HEK293 (cell line): ENCODE measurements around the gene ANTXR1.

Source experiments
- PRDM1 ChIP-seq: fragments of 450-650 bp; formaldehyde crosslinking; IDR thresholded peaks from 2 replicates; pipeline ENCODE4; 2016; ENCODE audit warnings: missing biosample characterization, missing genetic modification characterization
- SETDB1 ChIP-seq: IDR thresholded peaks from one replicate; pipeline ENCODE4 v1.6.1; 2017; ENCODE audit warnings: mild to moderate bottlenecking, low read length, moderate library complexity, mixed read lengths; ENCODE audit not compliant: insufficient read length
- ZBTB21 ChIP-seq: fragments of 450-650 bp; formaldehyde crosslinking; IDR thresholded peaks from 2 replicates; pipeline ENCODE4 v1.5.1; 2017; ENCODE audit warnings: missing biosample characterization, missing genetic modification characterization
- ZBTB49 ChIP-seq: fragments of 450-650 bp; formaldehyde crosslinking; IDR thresholded peaks from 2 replicates; pipeline ENCODE4 v1.5.1; 2016; ENCODE audit warnings: missing biosample characterization, missing genetic modification characterization, low read depth
- ZFP41 ChIP-seq: fragments of 450-650 bp; formaldehyde crosslinking; IDR thresholded peaks from 2 replicates; pipeline ENCODE4 v1.5.1; 2016; ENCODE audit warnings: missing biosample characterization, missing genetic modification characterization, borderline replicate concordance
- ZNF148 ChIP-seq: fragments of 450-650 bp; formaldehyde crosslinking; IDR thresholded peaks from 2 replicates; pipeline ENCODE4 v1.5.0; 2017; ENCODE audit warnings: missing biosample characterization, missing genetic modification characterization, borderline replicate concordance
- ZNF24 ChIP-seq: fragments of 450-650 bp; formaldehyde crosslinking; IDR thresholded peaks from 2 replicates; pipeline ENCODE4 v1.5.1; 2016; ENCODE audit warnings: missing biosample characterization, missing genetic modification characterization
- ZNF501 ChIP-seq: fragments of 450-650 bp; formaldehyde crosslinking; IDR thresholded peaks from 2 replicates; pipeline ENCODE4 v1.5.1; 2016; ENCODE audit warnings: missing biosample characterization, missing genetic modification characterization
- ZNF548 ChIP-seq: fragments of 450-650 bp; formaldehyde crosslinking; IDR thresholded peaks from 2 replicates; pipeline ENCODE4 v1.5.1; 2016; ENCODE audit warnings: missing biosample characterization, missing genetic modification characterization
- ZNF843 ChIP-seq: fragments of 450-650 bp; formaldehyde crosslinking; IDR thresholded peaks from 2 replicates; pipeline ENCODE4 v1.5.1; 2016; ENCODE audit warnings: missing biosample characterization, missing genetic modification characterization
- TF ChIP-seq, protein P1 (sequence below): fragments of 450-650 bp; formaldehyde crosslinking; IDR thresholded peaks from 2 replicates; pipeline ENCODE4 v1.5.1; 2016; ENCODE audit warnings: missing biosample characterization, missing genetic modification characterization
- TF ChIP-seq, protein P2 (sequence below): fragments of 450-650 bp; formaldehyde crosslinking; IDR thresholded peaks from 2 replicates; pipeline ENCODE4; 2016; ENCODE audit warnings: missing biosample characterization, missing genetic modification characterization
- TF ChIP-seq, protein P3 (sequence below): sonication (generic); formaldehyde crosslinking; IDR thresholded peaks from 2 replicates; pipeline ENCODE4 v1.8.1; 2022; ENCODE audit warnings: mild to moderate bottlenecking, moderate library complexity, missing genetic modification reagents

DNA sequence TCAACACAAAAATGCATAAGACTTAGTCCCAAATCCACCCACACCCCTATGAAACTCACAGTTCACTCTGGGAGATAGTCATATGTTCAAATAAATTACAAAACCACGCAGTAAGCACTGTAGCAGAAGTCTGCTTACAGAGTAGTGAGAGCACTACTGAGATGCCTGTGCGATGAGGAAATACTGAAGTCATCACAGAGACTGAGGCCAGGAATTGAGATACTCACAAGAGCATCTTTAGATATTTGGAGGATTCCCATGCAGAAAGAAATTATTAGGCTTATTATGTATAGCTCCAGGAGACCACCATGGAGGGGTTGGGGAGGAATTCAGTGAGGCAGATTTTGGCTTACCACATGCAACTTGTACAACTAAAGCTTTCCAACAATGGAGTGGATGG is 82.3 kb downstream of the ANTXR1 start:
- TF ChIP-seq, protein P1, sequence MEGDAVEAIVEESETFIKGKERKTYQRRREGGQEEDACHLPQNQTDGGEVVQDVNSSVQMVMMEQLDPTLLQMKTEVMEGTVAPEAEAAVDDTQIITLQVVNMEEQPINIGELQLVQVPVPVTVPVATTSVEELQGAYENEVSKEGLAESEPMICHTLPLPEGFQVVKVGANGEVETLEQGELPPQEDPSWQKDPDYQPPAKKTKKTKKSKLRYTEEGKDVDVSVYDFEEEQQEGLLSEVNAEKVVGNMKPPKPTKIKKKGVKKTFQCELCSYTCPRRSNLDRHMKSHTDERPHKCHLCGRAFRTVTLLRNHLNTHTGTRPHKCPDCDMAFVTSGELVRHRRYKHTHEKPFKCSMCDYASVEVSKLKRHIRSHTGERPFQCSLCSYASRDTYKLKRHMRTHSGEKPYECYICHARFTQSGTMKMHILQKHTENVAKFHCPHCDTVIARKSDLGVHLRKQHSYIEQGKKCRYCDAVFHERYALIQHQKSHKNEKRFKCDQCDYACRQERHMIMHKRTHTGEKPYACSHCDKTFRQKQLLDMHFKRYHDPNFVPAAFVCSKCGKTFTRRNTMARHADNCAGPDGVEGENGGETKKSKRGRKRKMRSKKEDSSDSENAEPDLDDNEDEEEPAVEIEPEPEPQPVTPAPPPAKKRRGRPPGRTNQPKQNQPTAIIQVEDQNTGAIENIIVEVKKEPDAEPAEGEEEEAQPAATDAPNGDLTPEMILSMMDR: no peak
- TF ChIP-seq, protein P2, sequence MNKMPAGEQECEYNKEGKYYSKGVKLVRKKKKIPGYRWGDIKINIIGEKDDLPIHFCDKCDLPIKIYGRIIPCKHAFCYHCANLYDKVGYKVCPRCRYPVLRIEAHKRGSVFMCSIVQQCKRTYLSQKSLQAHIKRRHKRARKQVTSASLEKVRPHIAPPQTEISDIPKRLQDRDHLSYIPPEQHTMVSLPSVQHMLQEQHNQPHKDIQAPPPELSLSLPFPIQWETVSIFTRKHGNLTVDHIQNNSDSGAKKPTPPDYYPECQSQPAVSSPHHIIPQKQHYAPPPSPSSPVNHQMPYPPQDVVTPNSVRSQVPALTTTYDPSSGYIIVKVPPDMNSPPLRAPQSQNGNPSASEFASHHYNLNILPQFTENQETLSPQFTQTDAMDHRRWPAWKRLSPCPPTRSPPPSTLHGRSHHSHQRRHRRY (tag by site-specific recombination): no peak
- TF ChIP-seq PRDM1 (no peak), ZNF843 (tag by site-specific recombination) (no peak), ZNF24 (tag by site-specific recombination) (no peak), ZBTB21 (no peak), ZBTB49 (tag by site-specific recombination) (no peak), ZNF148 (tag by site-specific recombination) (no peak), SETDB1 (no peak), ZFP41 (no peak), ZNF501 (tag by site-specific recombination) (no peak), ZNF548 (tag by site-specific recombination) (no peak)
- TF ChIP-seq, protein P3, sequence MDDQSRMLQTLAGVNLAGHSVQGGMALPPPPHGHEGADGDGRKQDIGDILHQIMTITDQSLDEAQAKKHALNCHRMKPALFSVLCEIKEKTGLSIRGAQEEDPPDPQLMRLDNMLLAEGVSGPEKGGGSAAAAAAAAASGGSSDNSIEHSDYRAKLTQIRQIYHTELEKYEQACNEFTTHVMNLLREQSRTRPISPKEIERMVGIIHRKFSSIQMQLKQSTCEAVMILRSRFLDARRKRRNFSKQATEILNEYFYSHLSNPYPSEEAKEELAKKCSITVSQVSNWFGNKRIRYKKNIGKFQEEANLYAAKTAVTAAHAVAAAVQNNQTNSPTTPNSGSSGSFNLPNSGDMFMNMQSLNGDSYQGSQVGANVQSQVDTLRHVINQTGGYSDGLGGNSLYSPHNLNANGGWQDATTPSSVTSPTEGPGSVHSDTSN: no peak
